Testis (tissue), 2 donors: ENCODE measurements around the gene EME1.

Experiments
- CTCF ChIP-seq, 3 experiments: fragments of 450-650 bp in 2 of 3; fragments of 200-600 bp in 1 of 3; sonication (generic) in 1 of 3; IDR thresholded peaks; one replicate each; pipeline ENCODE4 v1.5.1; 2016 to 2019; ENCODE audit warnings: antibody characterized with exemption in 3 of 3, mild to moderate bottlenecking in 2 of 3, moderate library complexity in 1 of 3
- POLR2A ChIP-seq: fragments of 450-650 bp; IDR thresholded peaks from one replicate; pipeline ENCODE4 v1.6.1; 2017; ENCODE audit warnings: antibody characterized with exemption, mild to moderate bottlenecking, moderate library complexity

GRCh38 chr17:50428831-50429424, 55.9 kb downstream of the EME1 start:
- no peak for TF ChIP-seq CTCF (IDR thresholded peaks at IDR 0.05)
- no peak for TF ChIP-seq POLR2A
